ENCODE measurements around the gene GRHL1.

DNA sequence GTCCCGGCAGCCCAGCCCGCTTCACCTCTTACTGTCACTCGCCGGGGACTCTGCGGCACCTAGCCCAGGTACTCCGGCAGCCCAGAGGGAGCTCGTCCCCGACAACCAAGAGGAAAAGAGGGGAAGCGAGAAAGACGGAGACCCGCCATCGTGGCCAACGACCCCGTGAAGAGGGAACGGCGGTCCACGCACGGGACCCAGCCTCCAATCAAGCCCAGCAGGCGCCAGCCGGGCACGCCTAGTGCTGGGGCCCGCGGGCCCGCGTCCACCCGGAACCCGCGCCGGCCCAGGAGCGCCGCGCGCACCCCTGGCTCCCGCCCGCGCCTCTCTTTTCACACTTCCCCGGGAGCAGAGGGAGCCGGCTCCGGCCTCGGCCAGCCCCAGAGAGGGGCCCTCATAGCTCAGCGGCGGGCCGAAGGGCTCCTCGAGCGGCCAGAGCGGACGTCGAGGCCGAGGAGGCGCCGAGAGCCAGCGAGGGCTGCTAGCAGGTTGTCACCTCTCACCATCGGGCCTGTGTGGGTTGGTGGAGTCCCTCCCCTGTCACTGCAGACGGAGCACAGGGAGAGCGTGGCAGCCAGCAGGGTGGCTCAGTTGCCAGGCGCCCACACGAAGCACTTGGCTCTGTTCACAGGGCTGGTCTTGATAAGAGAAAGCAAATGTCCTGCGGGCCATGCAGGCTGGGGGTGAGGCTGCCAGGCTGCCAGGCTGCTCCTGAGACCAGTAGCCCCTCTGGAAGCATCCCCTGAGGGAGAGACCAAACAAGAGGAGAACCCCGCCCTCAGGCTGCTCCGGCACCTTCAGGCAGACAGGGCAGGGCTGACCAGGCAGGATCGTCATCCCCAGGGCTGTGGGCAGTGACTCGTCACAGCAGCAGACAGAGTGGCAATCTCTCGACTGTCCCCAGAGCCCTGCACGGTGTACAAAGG is 55.0 kb downstream of the GRHL1 start:
- TF ChIP-seq EZH2 (IDR thresholded peaks at IDR 0.05; ENCODE audit: insufficient read depth, poor library complexity, severe bottlenecking) (no peak), EZH2phosphoT487 (IDR thresholded peaks at IDR 0.05; ENCODE audit: insufficient read depth, low read depth) (no peak)

Data from GM23248 (cell line).